Measurements from ENCODE around the gene DOK6.

DOK6 gene

DNA sequence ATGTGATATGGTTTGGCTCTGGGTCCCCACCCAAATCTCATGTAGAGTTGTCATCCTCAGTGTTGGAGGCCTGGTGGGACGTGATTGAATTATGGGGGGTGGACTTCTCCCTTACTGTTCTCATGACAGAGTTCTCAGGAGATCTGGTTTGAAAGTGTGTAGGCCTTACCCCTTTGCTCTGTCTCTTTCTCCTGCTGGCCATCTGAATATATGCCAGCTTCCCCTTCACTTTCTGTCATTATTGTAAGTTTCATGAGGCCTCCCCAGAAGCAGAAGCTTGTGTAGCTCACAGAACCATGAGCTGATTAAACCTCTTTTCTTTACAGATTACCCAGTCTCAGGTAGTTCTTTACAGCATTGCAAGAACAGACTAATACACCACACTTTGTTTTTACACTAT is 222.3 kb downstream of the DOK6 start:
- H3K4me3 ChIP-seq (ENCODE audit: low read length) = no peak overlapping the region
- no peak for DNase-seq (ENCODE audit: low read depth)
- TF ChIP-seq, protein P1, sequence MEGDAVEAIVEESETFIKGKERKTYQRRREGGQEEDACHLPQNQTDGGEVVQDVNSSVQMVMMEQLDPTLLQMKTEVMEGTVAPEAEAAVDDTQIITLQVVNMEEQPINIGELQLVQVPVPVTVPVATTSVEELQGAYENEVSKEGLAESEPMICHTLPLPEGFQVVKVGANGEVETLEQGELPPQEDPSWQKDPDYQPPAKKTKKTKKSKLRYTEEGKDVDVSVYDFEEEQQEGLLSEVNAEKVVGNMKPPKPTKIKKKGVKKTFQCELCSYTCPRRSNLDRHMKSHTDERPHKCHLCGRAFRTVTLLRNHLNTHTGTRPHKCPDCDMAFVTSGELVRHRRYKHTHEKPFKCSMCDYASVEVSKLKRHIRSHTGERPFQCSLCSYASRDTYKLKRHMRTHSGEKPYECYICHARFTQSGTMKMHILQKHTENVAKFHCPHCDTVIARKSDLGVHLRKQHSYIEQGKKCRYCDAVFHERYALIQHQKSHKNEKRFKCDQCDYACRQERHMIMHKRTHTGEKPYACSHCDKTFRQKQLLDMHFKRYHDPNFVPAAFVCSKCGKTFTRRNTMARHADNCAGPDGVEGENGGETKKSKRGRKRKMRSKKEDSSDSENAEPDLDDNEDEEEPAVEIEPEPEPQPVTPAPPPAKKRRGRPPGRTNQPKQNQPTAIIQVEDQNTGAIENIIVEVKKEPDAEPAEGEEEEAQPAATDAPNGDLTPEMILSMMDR (conservative IDR thresholded peaks at IDR 0.05; ENCODE audit: low read depth, low read length) = no peak

DNA sequence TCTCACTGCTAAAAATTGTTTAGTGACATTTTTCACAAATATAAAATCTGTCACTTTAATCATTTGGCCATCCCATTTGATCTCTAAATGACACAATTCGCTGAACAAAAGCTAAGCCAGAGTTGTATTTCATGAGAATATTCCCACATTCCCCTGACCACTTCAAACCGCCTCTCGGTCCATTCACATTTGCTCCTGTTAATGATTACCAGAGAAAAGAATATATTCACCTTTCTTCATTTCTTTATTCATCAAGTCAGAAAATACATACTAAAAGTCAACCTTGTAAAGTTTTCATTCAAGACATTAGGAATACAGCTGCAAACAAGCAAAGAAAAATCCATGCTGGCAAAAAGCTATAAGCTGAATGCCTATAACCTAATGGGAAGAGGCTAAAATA is 225.5 kb downstream of the DOK6 start:
- TF ChIP-seq, protein P1 (conservative IDR thresholded peaks at IDR 0.05; ENCODE audit: low read depth, low read length) = no peak
- no peak for DNase-seq (ENCODE audit: low read depth)
- H3K4me3 ChIP-seq (ENCODE audit: low read length) = no peak overlapping the region

DNA sequence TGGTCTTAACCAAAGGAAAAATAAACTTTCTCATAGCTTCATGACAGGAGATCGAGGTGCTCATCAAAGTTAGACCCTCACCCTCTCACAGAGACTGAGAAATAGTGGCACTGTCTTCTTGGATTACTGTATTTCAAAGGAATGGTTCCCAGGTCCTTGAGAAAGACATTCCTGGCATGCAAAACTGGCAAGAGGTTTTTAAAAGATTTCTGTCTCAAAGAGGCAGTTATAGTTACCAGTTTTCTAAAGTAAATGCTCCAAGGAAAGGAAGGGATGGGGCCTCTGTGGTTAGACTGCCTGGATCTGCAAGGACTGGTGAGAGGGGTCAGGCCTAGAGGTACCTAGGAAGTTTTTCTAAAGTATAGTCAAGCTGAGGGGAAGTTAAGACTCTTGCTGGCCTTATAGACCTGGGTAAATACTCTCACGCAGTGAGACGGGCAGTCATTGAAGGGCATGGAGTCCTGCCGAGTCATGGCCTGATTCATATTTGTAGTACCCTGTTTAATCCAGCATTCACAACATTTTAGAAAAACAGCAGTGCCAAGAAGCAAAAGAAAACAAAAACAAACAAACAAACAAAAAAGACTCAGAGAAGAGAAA is 226.1 kb downstream of the DOK6 start:
- TF ChIP-seq, protein P1 (conservative IDR thresholded peaks at IDR 0.05; ENCODE audit: low read depth, low read length) = no peak
- no peak for DNase-seq (ENCODE audit: low read depth)
- no peak overlapping the region for H3K4me3 ChIP-seq (ENCODE audit: low read length)

DNA sequence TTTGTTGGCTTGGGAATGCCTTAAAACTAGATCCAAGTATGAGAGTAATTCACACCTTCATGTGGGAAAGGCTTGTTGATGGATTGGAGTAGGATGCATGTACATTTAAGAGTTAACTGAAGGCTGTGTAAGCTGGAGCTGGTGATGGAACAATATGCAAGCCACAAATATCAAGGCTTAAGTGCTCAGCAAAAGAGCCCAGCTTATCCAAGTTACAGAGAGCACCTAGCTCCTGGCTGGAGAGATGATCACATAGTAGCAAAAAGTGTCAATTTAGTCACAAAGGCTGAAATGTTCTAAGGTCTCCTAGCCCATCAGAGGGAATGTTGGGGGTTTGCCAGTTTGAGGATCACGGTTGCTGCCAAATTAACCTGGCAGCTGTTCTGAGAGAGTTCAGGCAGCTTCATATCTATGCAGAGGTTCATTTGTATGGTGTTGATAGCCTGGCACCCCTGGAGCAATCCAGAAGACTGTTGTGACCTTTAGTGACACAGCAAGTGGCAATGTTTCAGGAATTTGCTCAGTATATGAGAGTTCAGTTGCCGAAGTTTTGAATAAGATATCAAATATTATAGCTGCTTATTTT is 228.2 kb downstream of the DOK6 start:
- TF ChIP-seq, protein P1 (conservative IDR thresholded peaks at IDR 0.05; ENCODE audit: low read depth, low read length) = no peak
- DNase-seq (ENCODE audit: low read depth) = no peak
- no peak overlapping the region for H3K4me3 ChIP-seq (ENCODE audit: low read length)

DNA sequence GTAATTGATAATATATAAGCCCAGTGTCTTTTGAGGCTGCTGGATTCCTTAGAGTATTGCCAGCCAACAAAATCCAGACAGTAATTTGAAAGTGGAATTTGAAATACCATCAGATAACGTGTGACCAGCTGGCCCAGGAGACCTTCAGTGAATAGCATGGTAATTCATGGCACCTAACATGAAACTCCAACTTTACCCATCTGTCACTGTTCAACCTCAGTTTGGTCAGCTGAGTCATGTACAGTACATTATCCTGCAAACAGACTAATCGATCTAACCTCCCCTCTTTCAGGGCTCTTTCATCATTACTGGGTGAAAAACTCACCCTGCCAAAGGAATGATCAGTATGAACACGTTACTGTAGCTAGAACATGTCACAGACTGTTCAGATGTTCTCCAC is 230.6 kb downstream of the DOK6 start:
- no peak for DNase-seq (ENCODE audit: low read depth)
- TF ChIP-seq, protein P1 (conservative IDR thresholded peaks at IDR 0.05; ENCODE audit: low read depth, low read length) = no peak
- no peak overlapping the region for H3K4me3 ChIP-seq (ENCODE audit: low read length)

DNA sequence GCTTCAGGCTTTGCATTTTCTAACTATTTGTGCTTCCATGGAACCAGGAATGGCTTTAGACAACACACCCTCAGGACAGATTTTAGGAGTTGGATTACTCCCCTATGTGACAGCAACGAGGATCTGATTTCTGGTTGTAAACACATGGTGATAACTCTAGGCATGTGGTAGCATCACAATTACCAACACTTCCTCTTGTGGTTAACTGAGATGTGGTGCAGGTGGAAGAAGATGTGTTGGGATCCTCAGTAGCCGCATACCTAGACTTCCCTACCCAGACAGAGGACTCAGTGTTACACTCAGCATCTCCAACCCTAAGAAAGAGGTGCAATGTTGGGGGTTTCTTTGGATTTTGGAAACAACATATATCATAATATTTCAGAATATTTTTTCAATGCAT is 234.8 kb downstream of the DOK6 start:
- TF ChIP-seq, protein P1 (conservative IDR thresholded peaks at IDR 0.05; ENCODE audit: low read depth, low read length) = no peak
- H3K4me3 ChIP-seq (ENCODE audit: low read length) = no peak overlapping the region
- DNase-seq (ENCODE audit: low read depth) = no peak

Measured in retinal pigment epithelial cell (primary cell).